ENCODE measurements around the gene VSIG10. TPM values are rescaled to one million over a fixed set of nuclear protein-coding genes. Genes with fewer than 3 reads are reported as not detected.

Gene VSIG10
- total and polyA plus RNA-seq, 2 of the 13 experiments (the other 11 are each of a cell fraction or from before 2014, with no cell fraction given), result 25.6 to 42.5 TPM

GRCh38 chr12:118136559-118137003 is 32.8 kb upstream of the VSIG10 start (continued):
- 0 out of 2 replicates have a peak, but pooled peaks have one; percentile 20 for TF ChIP-seq ZNF704 (CRISPR knock-in tag; IDR thresholded peaks at IDR 0.05; ENCODE audit: borderline replicate concordance)
- TF ChIP-seq ZSCAN25 (CRISPR knock-in tag; IDR thresholded peaks at IDR 0.05), result peak; percentile 39; the same call in 1 of the 2 replicates
- no peak for TF ChIP-seq E2F2 (CRISPR knock-in tag; IDR thresholded peaks at IDR 0.05; ENCODE audit: borderline replicate concordance)
- TF ChIP-seq TAF15 (IDR thresholded peaks at IDR 0.05; ENCODE audit: low read depth, low read length, poor library complexity, severe bottlenecking), result peak; percentile 48
- TF ChIP-seq ESRRA (CRISPR knock-in tag; IDR thresholded peaks at IDR 0.05; ENCODE audit: low read depth), result peak; percentile 31; the same call in 1 of the 2 replicates
- peak; percentile 74 for TF ChIP-seq PTBP1 (IDR thresholded peaks at IDR 0.05; ENCODE audit: low read depth, low read length, poor library complexity, severe bottlenecking)
- 0 out of 2 replicates have a peak, but pooled peaks have one; percentile 8 for TF ChIP-seq AHDC1 (CRISPR knock-in tag; IDR thresholded peaks at IDR 0.05; ENCODE audit: borderline replicate concordance)
- TF ChIP-seq MLX (CRISPR knock-in tag; IDR thresholded peaks at IDR 0.05), result no peak
- 0 out of 2 replicates have a peak, but pooled peaks have one; percentile 20 for TF ChIP-seq ZBTB20 (CRISPR knock-in tag; IDR thresholded peaks at IDR 0.05; ENCODE audit: borderline replicate concordance, low read depth)
- TF ChIP-seq MEF2D (CRISPR knock-in tag; IDR thresholded peaks at IDR 0.05), result no peak
- peak; percentile 97 for TF ChIP-seq ZNF629 (CRISPR knock-in tag; conservative IDR thresholded peaks at IDR 0.05)
- no peak for TF ChIP-seq ADNP (CRISPR knock-in tag; IDR thresholded peaks at IDR 0.05)
- TF ChIP-seq MTA1 (CRISPR knock-in tag; IDR thresholded peaks at IDR 0.05; ENCODE audit: borderline replicate concordance), result no peak
- TF ChIP-seq MEIS2 (CRISPR knock-in tag; IDR thresholded peaks at IDR 0.05), result 0 out of 2 replicates have a peak, but pooled peaks have one; percentile 16
- peak; percentile 55; the same call in 1 of the 2 replicates for TF ChIP-seq RFXAP (CRISPR knock-in tag; IDR thresholded peaks at IDR 0.05; ENCODE audit: borderline replicate concordance)
- TF ChIP-seq LRRFIP1 (CRISPR knock-in tag; conservative IDR thresholded peaks at IDR 0.05), result no peak
- TF ChIP-seq BCL6 (CRISPR knock-in tag; IDR thresholded peaks at IDR 0.05), result peak; percentile 42; the same call in 1 of the 2 replicates
- TF ChIP-seq RCOR2 (CRISPR knock-in tag; IDR thresholded peaks at IDR 0.05), result peak; percentile 21; the same call in 1 of the 2 replicates
